ENCODE data around the gene MELTF. TPM values are rescaled to one million over a fixed set of nuclear protein-coding genes. Genes with fewer than 3 reads are reported as not detected.
"Not testable (repeated sequence)": the region's sequence is repeated elsewhere in the genome, so short reads cannot be mapped to it uniquely, and the experiment has no call there.

The MELTF gene
- total RNA-seq (ENCODE audit: unreplicated experiment) = 2.9 TPM
- long read RNA-seq, partial matches to known transcripts = 0 of 1 reads
- long read RNA-seq, other reads (novel, unspliced or antisense) = 0 of 1 reads

DNA sequence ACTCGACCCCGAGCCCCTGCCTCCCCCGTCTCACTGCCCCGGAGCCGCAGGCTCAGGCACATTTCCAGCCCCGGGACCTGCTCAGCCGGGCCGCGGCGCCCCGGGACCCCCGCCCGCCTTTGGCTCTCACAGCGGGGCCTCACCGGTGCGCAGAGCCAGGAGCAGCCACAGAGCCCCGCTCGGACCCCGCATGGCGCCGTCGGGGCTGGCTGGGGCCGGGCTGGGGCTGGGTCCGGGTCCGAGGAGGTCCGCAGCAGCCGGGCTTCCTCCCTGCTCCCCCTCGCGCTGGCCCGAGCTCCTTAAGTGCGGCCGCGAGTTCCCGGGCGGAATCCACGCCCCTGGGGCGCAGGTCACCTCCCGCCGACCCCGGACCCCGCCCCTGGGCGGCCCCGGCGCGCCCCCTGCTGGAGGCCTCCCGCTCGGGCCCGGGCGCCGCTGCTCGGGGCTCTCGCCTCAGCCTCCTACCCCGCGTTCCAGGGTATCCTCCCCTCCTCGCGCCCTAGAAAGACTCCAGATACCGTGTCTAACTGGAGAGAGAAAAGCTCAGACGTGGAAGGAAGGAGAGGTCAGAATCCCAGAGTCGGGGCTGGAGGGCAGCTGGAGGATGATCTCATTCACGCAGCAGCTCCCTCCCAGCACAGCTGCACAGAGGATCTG lies at the start of gene MELTF:
Gene MELTF, minus strand, starts transcription at position 307 of the 657 bp plus-strand sequence. Its CDS starts 115 bp downstream, at position 192.
- TF ChIP-seq, protein P1, sequence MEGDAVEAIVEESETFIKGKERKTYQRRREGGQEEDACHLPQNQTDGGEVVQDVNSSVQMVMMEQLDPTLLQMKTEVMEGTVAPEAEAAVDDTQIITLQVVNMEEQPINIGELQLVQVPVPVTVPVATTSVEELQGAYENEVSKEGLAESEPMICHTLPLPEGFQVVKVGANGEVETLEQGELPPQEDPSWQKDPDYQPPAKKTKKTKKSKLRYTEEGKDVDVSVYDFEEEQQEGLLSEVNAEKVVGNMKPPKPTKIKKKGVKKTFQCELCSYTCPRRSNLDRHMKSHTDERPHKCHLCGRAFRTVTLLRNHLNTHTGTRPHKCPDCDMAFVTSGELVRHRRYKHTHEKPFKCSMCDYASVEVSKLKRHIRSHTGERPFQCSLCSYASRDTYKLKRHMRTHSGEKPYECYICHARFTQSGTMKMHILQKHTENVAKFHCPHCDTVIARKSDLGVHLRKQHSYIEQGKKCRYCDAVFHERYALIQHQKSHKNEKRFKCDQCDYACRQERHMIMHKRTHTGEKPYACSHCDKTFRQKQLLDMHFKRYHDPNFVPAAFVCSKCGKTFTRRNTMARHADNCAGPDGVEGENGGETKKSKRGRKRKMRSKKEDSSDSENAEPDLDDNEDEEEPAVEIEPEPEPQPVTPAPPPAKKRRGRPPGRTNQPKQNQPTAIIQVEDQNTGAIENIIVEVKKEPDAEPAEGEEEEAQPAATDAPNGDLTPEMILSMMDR (IDR thresholded peaks at IDR 0.05; ENCODE audit: unreplicated experiment) = peak; percentile 94
- H3K9me3 Mint-ChIP-seq (ENCODE audit: unreplicated experiment) = no peaks in the 10 kb centered on the region
- no peak within 1 kb of the TSS for H3K27ac Mint-ChIP-seq (ENCODE audit: unreplicated experiment)

DNA sequence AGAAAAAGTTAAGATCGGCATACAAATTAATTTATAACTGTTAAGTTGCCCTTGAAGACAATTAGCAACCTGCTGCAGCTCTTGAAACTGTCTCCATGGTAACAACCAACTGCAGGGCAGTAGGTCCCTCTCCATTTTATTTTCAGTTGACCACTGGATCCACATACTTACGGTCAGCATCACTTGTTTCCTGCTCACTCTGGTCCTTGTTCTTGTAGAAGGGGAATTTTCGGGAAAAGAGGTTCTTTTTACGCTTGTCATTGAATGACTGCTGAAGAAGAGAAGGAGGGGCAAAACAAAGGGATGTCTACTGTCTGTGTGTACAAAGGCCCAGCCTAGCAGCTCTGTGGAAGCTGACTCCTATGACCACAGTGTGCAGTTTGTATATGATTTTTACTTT lies 46.8 kb upstream of the MELTF start:
- H3K27me3 Mint-ChIP-seq (ENCODE audit: unreplicated experiment) = no peaks in the 10 kb centered on the region
- H3K9me3 Mint-ChIP-seq (ENCODE audit: unreplicated experiment) = no peaks in the 10 kb centered on the region
- H3K36me3 Mint-ChIP-seq (ENCODE audit: low read depth, unreplicated experiment) = no peaks in the 10 kb centered on the region
- no peak overlapping the region for H3K4me3 Mint-ChIP-seq (ENCODE audit: unreplicated experiment)
- no peaks in the 10 kb centered on the region for H3K4me1 Mint-ChIP-seq (ENCODE audit: unreplicated experiment)
- TF ChIP-seq, protein P1 (IDR thresholded peaks at IDR 0.05; ENCODE audit: unreplicated experiment) = no peak
- DNase-seq (ENCODE audit: low spot score) = no peak
- no peak overlapping the region for H3K27ac Mint-ChIP-seq (ENCODE audit: unreplicated experiment)

More for the DNA sequence above, at the start of gene MELTF:
- no peaks in the 10 kb centered on the region for H3K36me3 Mint-ChIP-seq (ENCODE audit: low read depth, unreplicated experiment)
- H3K4me3 Mint-ChIP-seq (ENCODE audit: unreplicated experiment) = peak within 1 kb of the TSS; percentile 69
- DNase-seq (ENCODE audit: low spot score) = peak; percentile 86
- peaks cover 23% of the 10 kb centered on the region for H3K27me3 Mint-ChIP-seq (ENCODE audit: unreplicated experiment)
- H3K4me1 Mint-ChIP-seq (ENCODE audit: unreplicated experiment) = no peaks in the 10 kb centered on the region

DNA sequence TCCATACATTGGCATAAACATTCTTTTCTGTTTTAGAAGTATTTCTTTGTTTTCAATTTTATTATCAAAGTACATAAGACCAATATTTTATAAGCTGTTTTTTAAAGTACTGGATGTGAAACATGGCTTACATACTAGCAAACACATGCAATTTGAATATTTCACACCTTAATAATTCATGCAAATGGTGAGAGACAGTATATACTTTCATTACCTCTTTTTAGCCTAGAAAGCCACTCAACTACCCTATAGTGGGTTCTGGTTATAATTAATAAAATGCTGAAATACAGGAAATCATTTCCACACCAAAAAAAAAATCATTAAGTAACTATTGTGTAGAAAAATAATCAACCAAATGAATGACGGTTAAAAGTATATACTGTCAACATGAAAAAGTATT lies 38.5 kb upstream of the MELTF start:
- Mint-ChIP-seq H3K27ac (ENCODE audit: unreplicated experiment) (no peak overlapping the region), H3K27me3 (ENCODE audit: unreplicated experiment) (peaks cover 2% of the 10 kb centered on the region), H3K36me3 (ENCODE audit: low read depth, unreplicated experiment) (no peaks in the 10 kb centered on the region), H3K4me3 (ENCODE audit: unreplicated experiment) (no peak overlapping the region), H3K9me3 (ENCODE audit: unreplicated experiment) (no peaks in the 10 kb centered on the region), H3K4me1 (ENCODE audit: unreplicated experiment) (no peaks in the 10 kb centered on the region)
- TF ChIP-seq, protein P1 (IDR thresholded peaks at IDR 0.05; ENCODE audit: unreplicated experiment) = no peak
- DNase-seq (ENCODE audit: low spot score) = no peak

DNA sequence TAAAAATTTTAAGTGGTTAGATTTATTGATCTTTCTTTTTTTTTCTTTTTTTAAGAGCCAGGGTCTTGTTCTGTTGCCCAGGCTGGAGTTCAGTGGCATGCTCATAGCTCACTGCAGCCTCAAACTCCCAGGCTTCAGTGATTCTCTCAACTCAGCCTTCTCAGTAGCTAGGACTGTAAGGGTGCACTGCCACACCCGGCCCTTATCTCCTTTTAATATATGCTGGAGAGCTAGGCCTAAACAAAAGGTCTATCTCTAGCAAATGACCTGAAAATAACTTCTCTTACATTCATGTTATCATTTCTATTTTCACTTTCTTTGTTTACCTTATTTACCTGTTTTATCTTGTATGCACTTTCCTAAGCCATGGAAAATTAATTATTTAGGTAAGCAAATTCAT lies 35.2 kb upstream of the MELTF start:
- Mint-ChIP-seq H3K27me3 (ENCODE audit: unreplicated experiment) (peaks cover 2% of the 10 kb centered on the region), H3K4me3 (ENCODE audit: unreplicated experiment) (no peak overlapping the region), H3K4me1 (ENCODE audit: unreplicated experiment) (no peaks in the 10 kb centered on the region), H3K27ac (ENCODE audit: unreplicated experiment) (no peak overlapping the region), H3K36me3 (ENCODE audit: low read depth, unreplicated experiment) (peaks cover 4% of the 10 kb centered on the region), H3K9me3 (ENCODE audit: unreplicated experiment) (no peaks in the 10 kb centered on the region)
- DNase-seq (ENCODE audit: low spot score) = no peak
- TF ChIP-seq, protein P1 (IDR thresholded peaks at IDR 0.05; ENCODE audit: unreplicated experiment) = no peak

DNA sequence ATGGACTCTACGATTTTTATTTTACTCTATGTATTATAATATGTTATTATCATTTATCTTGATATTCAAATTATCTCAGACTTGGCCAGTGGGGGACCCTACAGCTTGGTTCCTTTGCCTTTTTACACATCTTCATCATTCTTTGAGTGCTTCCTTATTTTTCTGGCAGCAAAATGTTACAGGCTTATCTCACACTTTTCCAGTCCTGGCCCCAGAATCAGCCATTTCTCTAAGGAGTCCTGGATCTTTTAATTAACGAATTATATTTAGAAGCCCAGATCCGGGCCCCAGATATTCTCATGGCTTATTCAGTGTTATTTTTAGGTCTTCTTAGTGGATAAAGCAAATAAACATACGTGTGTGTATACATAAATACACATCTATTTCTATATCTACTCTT lies 32.8 kb upstream of the MELTF start:
- H3K4me1 Mint-ChIP-seq (ENCODE audit: unreplicated experiment) = no peaks in the 10 kb centered on the region
- TF ChIP-seq, protein P1 (IDR thresholded peaks at IDR 0.05; ENCODE audit: unreplicated experiment) = no peak

DNA sequence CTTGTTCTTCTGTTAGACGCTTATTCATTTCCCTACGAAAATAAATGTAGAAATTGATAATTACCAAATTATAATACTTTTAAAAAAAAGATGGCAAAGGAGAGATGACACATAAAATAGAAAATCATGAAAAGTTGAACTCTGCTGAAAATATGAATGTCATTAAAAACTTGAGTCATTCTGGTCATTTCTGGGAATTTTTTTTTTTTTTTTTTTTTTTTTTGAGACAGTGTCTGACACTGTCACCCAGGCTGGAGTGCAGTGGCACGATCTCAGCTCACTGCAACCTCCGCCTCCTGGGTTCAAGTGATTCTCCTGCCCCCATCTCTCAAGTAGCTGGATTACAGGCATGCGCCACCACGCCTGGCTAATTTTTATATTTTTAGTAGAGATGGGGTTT lies 22.0 kb upstream of the MELTF start:
- not testable (repeated sequence) for H3K36me3 Mint-ChIP-seq (ENCODE audit: low read depth, unreplicated experiment); H3K27ac Mint-ChIP-seq (ENCODE audit: unreplicated experiment); H3K4me1 Mint-ChIP-seq (ENCODE audit: unreplicated experiment); H3K27me3 Mint-ChIP-seq (ENCODE audit: unreplicated experiment); DNase-seq (ENCODE audit: low spot score); H3K4me3 Mint-ChIP-seq (ENCODE audit: unreplicated experiment); H3K9me3 Mint-ChIP-seq (ENCODE audit: unreplicated experiment)

More for the DNA sequence above, 32.8 kb upstream of the MELTF start:
- peak overlapping the region; percentile 26 for H3K27ac Mint-ChIP-seq (ENCODE audit: unreplicated experiment)
- peaks cover 17% of the 10 kb centered on the region for H3K36me3 Mint-ChIP-seq (ENCODE audit: low read depth, unreplicated experiment)
- no peak for DNase-seq (ENCODE audit: low spot score)
- peaks cover 2% of the 10 kb centered on the region for H3K27me3 Mint-ChIP-seq (ENCODE audit: unreplicated experiment)
- H3K4me3 Mint-ChIP-seq (ENCODE audit: unreplicated experiment) = peak overlapping the region; percentile 10
- H3K9me3 Mint-ChIP-seq (ENCODE audit: unreplicated experiment) = no peaks in the 10 kb centered on the region
